Measurements from ENCODE around the gene UST. TPM values are rescaled to one million over a fixed set of nuclear protein-coding genes. Genes with fewer than 3 reads are reported as not detected.

Gene UST
- total and polyA plus RNA-seq, 9 of the 15 experiments (the other 6 are each of a cell fraction or from before 2014, with no cell fraction given) = 0.04 to 0.10 TPM; not detected in 7

DNA sequence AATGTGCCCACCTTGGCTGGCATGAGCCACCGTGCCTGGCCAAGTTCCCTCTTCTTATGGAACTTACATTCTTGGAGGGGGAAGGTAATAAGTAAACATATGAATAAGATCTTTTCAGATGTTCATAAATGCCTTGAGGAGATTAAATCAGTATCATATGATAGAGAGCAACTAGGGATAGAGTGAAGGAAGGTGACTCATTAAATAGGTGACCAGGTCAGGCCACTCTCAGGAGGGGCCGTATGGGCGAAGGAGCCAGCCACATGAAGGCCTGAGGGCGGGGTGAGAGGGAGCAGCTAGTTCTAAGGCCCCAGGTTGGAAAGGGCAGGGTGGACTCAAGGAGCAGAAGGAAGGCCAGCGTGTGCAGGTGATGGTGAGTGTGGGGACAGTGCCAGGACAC is 91.1 kb downstream of the UST start:
- BruUV-seq (replicated peaks) = no TSS peak
- peaks cover 8 to 15% of the 10 kb centered on the region in 2 experiments; a peak in 4 of 5 replicates for H3K27me3 ChIP-seq (ENCODE audit: control insufficient read depth in 2 of 2, insufficient read depth in 2 of 2, low read length in 2 of 2)
- no peaks in the 10 kb centered on the region for H4K20me1 ChIP-seq (replicated peaks; ENCODE audit: control insufficient read depth, insufficient read depth, low read length)
- CTCF ChIA-PET (ENCODE audit: low intra/inter-chr PET ratio) = no interaction called here
- no peaks in the 10 kb centered on the region for H3K4me1 ChIP-seq (replicated peaks in 1 of 2; ENCODE audit: control insufficient read depth in 2 of 2, insufficient read depth in 2 of 2, low read length in 2 of 2)
- H3K9me1 ChIP-seq (ENCODE audit: control insufficient read depth, insufficient read depth, low read length) = no peaks in the 10 kb centered on the region
- no peak overlapping the region for H2AFZ ChIP-seq (ENCODE audit: low read depth, low read length)
- no peak overlapping the region for H3K9ac ChIP-seq (ENCODE audit: insufficient read depth in 1 of 2, low read depth in 2 of 2, low read length in 2 of 2)
- ATAC-seq (no peak), FAIRE-seq (no peak), DNase-seq (ENCODE audit: extremely low read depth in 1 of 4, low spot score in 3 of 4) (no peak)
- TF ChIP-seq ZNF699 (CRISPR knock-in tag; IDR thresholded peaks at IDR 0.05; ENCODE audit: insufficient replicate concordance) (no peak), ZNF785 (CRISPR knock-in tag; IDR thresholded peaks at IDR 0.05) (no peak), ARNT (IDR thresholded peaks at IDR 0.05) (no peak), ZNF76 (CRISPR knock-in tag; IDR thresholded peaks at IDR 0.05; ENCODE audit: borderline replicate concordance) (no peak), ELF1 (tag; IDR thresholded peaks at IDR 0.05) (no peak), C11orf30 (IDR thresholded peaks at IDR 0.05; ENCODE audit: low read depth) (no peak)
- TF ChIP-seq, protein P1, sequence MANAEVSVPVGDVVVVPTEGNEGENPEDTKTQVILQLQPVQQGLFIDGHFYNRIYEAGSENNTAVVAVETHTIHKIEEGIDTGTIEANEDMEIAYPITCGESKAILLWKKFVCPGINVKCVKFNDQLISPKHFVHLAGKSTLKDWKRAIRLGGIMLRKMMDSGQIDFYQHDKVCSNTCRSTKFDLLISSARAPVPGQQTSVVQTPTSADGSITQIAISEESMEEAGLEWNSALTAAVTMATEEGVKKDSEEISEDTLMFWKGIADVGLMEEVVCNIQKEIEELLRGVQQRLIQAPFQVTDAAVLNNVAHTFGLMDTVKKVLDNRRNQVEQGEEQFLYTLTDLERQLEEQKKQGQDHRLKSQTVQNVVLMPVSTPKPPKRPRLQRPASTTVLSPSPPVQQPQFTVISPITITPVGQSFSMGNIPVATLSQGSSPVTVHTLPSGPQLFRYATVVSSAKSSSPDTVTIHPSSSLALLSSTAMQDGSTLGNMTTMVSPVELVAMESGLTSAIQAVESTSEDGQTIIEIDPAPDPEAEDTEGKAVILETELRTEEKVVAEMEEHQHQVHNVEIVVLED (CRISPR knock-in tag; IDR thresholded peaks at IDR 0.05) = no peak
- TF ChIP-seq, protein P2, sequence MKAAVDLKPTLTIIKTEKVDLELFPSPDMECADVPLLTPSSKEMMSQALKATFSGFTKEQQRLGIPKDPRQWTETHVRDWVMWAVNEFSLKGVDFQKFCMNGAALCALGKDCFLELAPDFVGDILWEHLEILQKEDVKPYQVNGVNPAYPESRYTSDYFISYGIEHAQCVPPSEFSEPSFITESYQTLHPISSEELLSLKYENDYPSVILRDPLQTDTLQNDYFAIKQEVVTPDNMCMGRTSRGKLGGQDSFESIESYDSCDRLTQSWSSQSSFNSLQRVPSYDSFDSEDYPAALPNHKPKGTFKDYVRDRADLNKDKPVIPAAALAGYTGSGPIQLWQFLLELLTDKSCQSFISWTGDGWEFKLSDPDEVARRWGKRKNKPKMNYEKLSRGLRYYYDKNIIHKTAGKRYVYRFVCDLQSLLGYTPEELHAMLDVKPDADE (conservative IDR thresholded peaks at IDR 0.05; ENCODE audit: control insufficient read depth, low read depth, low read length) = no peak
- intact Hi-C loops (cut with micrococcal nuclease) = no loop called here
- H3K27ac ChIP-seq (ENCODE audit: extremely low read depth, low read depth, low read length) = no peak overlapping the region
- WGBS (ENCODE audit: insufficient coverage, low coverage, missing lambda C conversion rate) = 0% methylated on average over 5 of the region's 5 CpGs
- H3K4me3 ChIP-seq = no peak overlapping the region
- POLR2A ChIA-PET = interaction anchor here (0.9 kb wide), 1 partner anchor 13 kb away, joined by 3 read pairs; no protein-coding TSS in a partner anchor
- H3K9me3 ChIP-seq (replicated peaks; ENCODE audit: control insufficient read depth, insufficient read depth, low read depth, low read length) = no peaks in the 10 kb centered on the region
- H3K4me2 ChIP-seq (ENCODE audit: insufficient read depth, low read length) = no peak overlapping the region
- no peaks in the 10 kb centered on the region for H3K79me2 ChIP-seq (ENCODE audit: control insufficient read depth, insufficient read depth, low read length)
- in situ Hi-C loops (cut with MboI) = no loop called here
- no peaks in the 10 kb centered on the region for H3K36me3 ChIP-seq (ENCODE audit: control insufficient read depth, insufficient read depth, low read length)
